T-helper 17 cell (primary cell): ENCODE data around the gene ENKUR. TPM values are rescaled to one million over a fixed set of nuclear protein-coding genes. Genes with fewer than 3 reads are reported as not detected.
"Not testable (repeated sequence)": the region's sequence is repeated elsewhere in the genome, so short reads cannot be mapped to it uniquely, and the experiment has no call there.

ENCODE experiments used
- ATAC-seq: fragments of 150-1000 bp; cut with Tn5 transposase; 2 replicates; pipeline ENCODE4 v1.10.0; 2021; ENCODE audit warnings: mild to moderate bottlenecking, moderate library complexity
- DNase-seq, 3 donors: peaks; one replicate each; pipeline versions ENCODE4 v3.0.0 to v3.0.0-alpha.2; 2020 to 2021
- H3K9me3 ChIP-seq: one replicate; pipeline ENCODE4 v1.7.0; 2013; ENCODE audit warnings: low read length, mild to moderate bottlenecking; ENCODE audit not compliant: control insufficient read depth, poor library complexity, severe bottlenecking
- H3K27ac Mint-ChIP-seq: one replicate; pipeline ENCODE4 v1.8.0; 2022; ENCODE audit warnings: mild to moderate bottlenecking, moderate library complexity, mixed read lengths
- H3K27me3 Mint-ChIP-seq: one replicate; pipeline ENCODE4 v1.8.0; 2022; ENCODE audit warnings: mixed read lengths
- H3K36me3 Mint-ChIP-seq: one replicate; pipeline ENCODE4 v1.8.0; 2022; ENCODE audit warnings: low read depth, mixed read lengths
- H3K4me1 Mint-ChIP-seq: one replicate; pipeline ENCODE4 v1.8.0; 2022; ENCODE audit warnings: mild to moderate bottlenecking, mixed read lengths
- H3K4me3 Mint-ChIP-seq: one replicate; pipeline ENCODE4 v1.8.0; 2022; ENCODE audit warnings: mild to moderate bottlenecking, moderate library complexity, mixed read lengths
- total RNA-seq, 4 donors: library from RNA in 2 of 4; stranded (reverse) in 2 of 4; gene quantifications; one replicate each; pipeline ENCODE4 v1.2.3 and lab custom pipeline; 2022 to 2026

ENKUR gene
- total RNA-seq, 2 donors from 2014 or later, result 0.85 to 14.9 TPM

- ATAC-seq (no peak), DNase-seq (no peak)
- Mint-ChIP-seq H3K4me1 (peaks cover 3% of the 10 kb centered on the region), H3K27me3 (peaks cover 5% of the 10 kb centered on the region), H3K36me3 (no peaks in the 10 kb centered on the region), H3K27ac (no peak overlapping the region), H3K4me3 (no peak overlapping the region)
- H3K9me3 ChIP-seq, result no peaks in the 10 kb centered on the region
These were observed 33.4 kb downstream of the ENKUR start for GRCh38 chr10:24982319-24983112.

- H3K27me3 Mint-ChIP-seq, result peaks cover 4% of the 10 kb centered on the region
- no peak for ATAC-seq
- no peak overlapping the region for H3K27ac Mint-ChIP-seq
- peaks cover 3% of the 10 kb centered on the region for H3K4me1 Mint-ChIP-seq
- DNase-seq, result no peak
- H3K9me3 ChIP-seq, result no peaks in the 10 kb centered on the region
- no peak overlapping the region for H3K4me3 Mint-ChIP-seq
- no peaks in the 10 kb centered on the region for H3K36me3 Mint-ChIP-seq
These were observed 34.7 kb downstream of the ENKUR start for GRCh38 chr10:24981161-24981710.

- no peak for DNase-seq
- Mint-ChIP-seq H3K27me3 (no peaks in the 10 kb centered on the region), H3K27ac (no peak overlapping the region), H3K4me1 (peaks cover 3% of the 10 kb centered on the region), H3K36me3 (no peaks in the 10 kb centered on the region), H3K4me3 (no peak overlapping the region)
- no peaks in the 10 kb centered on the region for H3K9me3 ChIP-seq
- no peak for ATAC-seq
These were observed 36.3 kb downstream of the ENKUR start for GRCh38 chr10:24979685-24980084.

- no peak overlapping the region for H3K27ac Mint-ChIP-seq
- no peaks in the 10 kb centered on the region for H3K27me3 Mint-ChIP-seq
- DNase-seq (no peak), ATAC-seq (no peak)
- H3K36me3 Mint-ChIP-seq, result no peaks in the 10 kb centered on the region
- no peak overlapping the region for H3K4me3 Mint-ChIP-seq
- H3K9me3 ChIP-seq, result no peaks in the 10 kb centered on the region
- H3K4me1 Mint-ChIP-seq, result peaks cover 3% of the 10 kb centered on the region
These were observed 41.0 kb downstream of the ENKUR start for GRCh38 chr10:24974976-24975375.

GRCh38 chr10:24973163-24973562 is 42.8 kb downstream of the ENKUR start:
- no peaks in the 10 kb centered on the region for H3K36me3 Mint-ChIP-seq
- DNase-seq (no peak), ATAC-seq (no peak)
- peaks cover 3% of the 10 kb centered on the region for H3K4me1 Mint-ChIP-seq
- no peak overlapping the region for H3K27ac Mint-ChIP-seq
- no peaks in the 10 kb centered on the region for H3K9me3 ChIP-seq
- H3K27me3 Mint-ChIP-seq, result no peaks in the 10 kb centered on the region
- H3K4me3 Mint-ChIP-seq, result no peak overlapping the region

GRCh38 chr10:24971374-24971773 is 44.6 kb downstream of the ENKUR start:
- H3K27ac Mint-ChIP-seq, result no peak overlapping the region
- H3K27me3 Mint-ChIP-seq, result no peaks in the 10 kb centered on the region
- no peaks in the 10 kb centered on the region for H3K36me3 Mint-ChIP-seq
- H3K9me3 ChIP-seq, result no peaks in the 10 kb centered on the region
- ATAC-seq, result no peak
- H3K4me3 Mint-ChIP-seq, result no peak overlapping the region
- H3K4me1 Mint-ChIP-seq, result peaks cover 3% of the 10 kb centered on the region
- DNase-seq, result no peak

- H3K36me3 Mint-ChIP-seq, result no peaks in the 10 kb centered on the region
- H3K4me3 Mint-ChIP-seq, result no peak overlapping the region
- no peak for DNase-seq
- no peaks in the 10 kb centered on the region for H3K9me3 ChIP-seq
- H3K27me3 Mint-ChIP-seq, result no peaks in the 10 kb centered on the region
- H3K27ac Mint-ChIP-seq, result no peak overlapping the region
- H3K4me1 Mint-ChIP-seq, result peaks cover 3% of the 10 kb centered on the region
- ATAC-seq, result no peak
These were observed 46.1 kb downstream of the ENKUR start for GRCh38 chr10:24969841-24970281.

- not testable (repeated sequence) for H3K36me3 Mint-ChIP-seq, H3K4me3 Mint-ChIP-seq, H3K27ac Mint-ChIP-seq, ATAC-seq, DNase-seq, H3K4me1 Mint-ChIP-seq, H3K9me3 ChIP-seq, H3K27me3 Mint-ChIP-seq
These were observed 47.0 kb downstream of the ENKUR start for GRCh38 chr10:24968951-24969350.

- no peak overlapping the region for H3K4me3 Mint-ChIP-seq
- no peak overlapping the region for H3K27ac Mint-ChIP-seq
- H3K27me3 Mint-ChIP-seq, result no peaks in the 10 kb centered on the region
- no peak for ATAC-seq
- H3K9me3 ChIP-seq, result no peaks in the 10 kb centered on the region
- no peaks in the 10 kb centered on the region for H3K36me3 Mint-ChIP-seq
- DNase-seq, result no peak
- H3K4me1 Mint-ChIP-seq, result peaks cover 3% of the 10 kb centered on the region
These were observed 47.6 kb downstream of the ENKUR start for GRCh38 chr10:24968349-24968748.

GRCh38 chr10:24966962-24967481 is 48.9 kb downstream of the ENKUR start:
- no peaks in the 10 kb centered on the region for H3K27me3 Mint-ChIP-seq
- DNase-seq, result no peak
- no peak overlapping the region for H3K27ac Mint-ChIP-seq
- H3K9me3 ChIP-seq, result no peaks in the 10 kb centered on the region
- H3K4me1 Mint-ChIP-seq, result peaks cover 3% of the 10 kb centered on the region
- H3K36me3 Mint-ChIP-seq, result no peaks in the 10 kb centered on the region
- no peak for ATAC-seq
- no peak overlapping the region for H3K4me3 Mint-ChIP-seq

GRCh38 chr10:24965051-24965450 is 50.9 kb downstream of the ENKUR start:
- H3K9me3 ChIP-seq, result no peaks in the 10 kb centered on the region
- peaks cover under 1% of the 10 kb centered on the region for H3K4me1 Mint-ChIP-seq
- H3K4me3 Mint-ChIP-seq, result no peak overlapping the region
- DNase-seq (no peak), ATAC-seq (no peak)
- no peaks in the 10 kb centered on the region for H3K36me3 Mint-ChIP-seq
- H3K27me3 Mint-ChIP-seq, result no peaks in the 10 kb centered on the region
- H3K27ac Mint-ChIP-seq, result no peak overlapping the region

GRCh38 chr10:24963521-24964041 is 52.4 kb downstream of the ENKUR start:
- no peak overlapping the region for H3K4me3 Mint-ChIP-seq
- ATAC-seq (no peak), DNase-seq (no peak)
- H3K27me3 Mint-ChIP-seq, result peaks cover 7% of the 10 kb centered on the region
- H3K27ac Mint-ChIP-seq, result no peak overlapping the region
- no peaks in the 10 kb centered on the region for H3K9me3 ChIP-seq
- no peaks in the 10 kb centered on the region for H3K4me1 Mint-ChIP-seq
- no peaks in the 10 kb centered on the region for H3K36me3 Mint-ChIP-seq

GRCh38 chr10:24962995-24963394 is 53.0 kb downstream of the ENKUR start:
- no peak overlapping the region for H3K27ac Mint-ChIP-seq
- H3K4me3 Mint-ChIP-seq, result no peak overlapping the region
- H3K36me3 Mint-ChIP-seq, result no peaks in the 10 kb centered on the region
- H3K27me3 Mint-ChIP-seq, result peaks cover 11% of the 10 kb centered on the region
- H3K9me3 ChIP-seq, result no peaks in the 10 kb centered on the region
- ATAC-seq (no peak), DNase-seq (no peak)
- no peaks in the 10 kb centered on the region for H3K4me1 Mint-ChIP-seq
